HL-60/S4 (cell line): Measurements from ENCODE around the gene TBCB.

Experiments
- in situ Hi-C: fragments of 300-500 bp; cut with MboI; formaldehyde crosslinking; loops from 2 replicates; pipeline ENCODE4 v1.14.3; 2022; ENCODE audit warnings: low sequenced_read_pairs

Gene TBCB

GRCh38 chr19:36169084-36169760 lies 54.0 kb downstream of the TBCB start:
- in situ Hi-C loops = no loop called here

- in situ Hi-C loops = loop anchor here (5.0 kb wide), 1 partner anchor 46 kb away; no protein-coding TSS in a partner anchor
These were observed 57.6 kb downstream of the TBCB start for GRCh38 chr19:36172852-36173251.

GRCh38 chr19:36173846-36174245 lies 58.6 kb downstream of the TBCB start:
- in situ Hi-C loops = loop anchor here (5.0 kb wide), 1 partner anchor 47 kb away; no protein-coding TSS in a partner anchor
